Liver (tissue), 9 donors: ENCODE data around the gene ANKRD23. TPM values are rescaled to one million over a fixed set of nuclear protein-coding genes. Genes with fewer than 3 reads are reported as not detected.

Source experiments
- DNase-seq: peaks from one replicate; pipeline ENCODE4 v3.0.0-alpha.2; 2017; ENCODE audit warnings: low spot score
- H3K27ac ChIP-seq, 2 donors: one replicate each; pipeline ENCODE4 v1.7.0; 2013; ENCODE audit warnings: inconsistent platforms in 2 of 2, low read length in 2 of 2, control low read depth in 1 of 2, low read depth in 1 of 2, mild to moderate bottlenecking in 1 of 2
- H3K27me3 ChIP-seq, 4 donors: one replicate each; pipeline versions ENCODE4 v1.6.1 to v1.7.0; 2013; ENCODE audit warnings: low read length in 3 of 4, inconsistent platforms in 1 of 4, mild to moderate bottlenecking in 1 of 4, moderate library complexity in 1 of 4; ENCODE audit not compliant: control insufficient read depth in 4 of 4, insufficient read depth in 4 of 4
- H3K36me3 ChIP-seq, 4 donors: one replicate each; pipeline versions ENCODE4 v1.6.1 to v1.7.0; 2013; ENCODE audit warnings: low read length in 3 of 4, mild to moderate bottlenecking in 3 of 4, low read depth in 1 of 4, moderate library complexity in 1 of 4; ENCODE audit not compliant: control insufficient read depth in 4 of 4, insufficient read depth in 3 of 4
- H3K4me1 ChIP-seq, 4 donors: one replicate each; pipeline versions ENCODE4 v1.6.1 to v1.7.0; 2013; ENCODE audit warnings: low read length in 3 of 4, mild to moderate bottlenecking in 3 of 4, moderate library complexity in 1 of 4; ENCODE audit not compliant: control insufficient read depth in 4 of 4, insufficient read depth in 4 of 4
- H3K4me3 ChIP-seq, 3 donors: one replicate each; pipeline versions ENCODE4 v1.6.1 to v1.7.0; 2013; ENCODE audit warnings: low read length in 3 of 3, control low read depth in 1 of 3, low read depth in 1 of 3, mild to moderate bottlenecking in 1 of 3
- H3K9ac ChIP-seq, 2 donors: one replicate each; pipeline ENCODE4 v1.7.0; 2013; ENCODE audit warnings: low read length in 2 of 2, mild to moderate bottlenecking in 2 of 2, moderate library complexity in 2 of 2, control low read depth in 1 of 2, low read depth in 1 of 2
- H3K9me3 ChIP-seq, 4 donors: one replicate each; pipeline versions ENCODE4 v1.6.1 to v1.7.0; 2013; ENCODE audit warnings: low read length in 3 of 4; ENCODE audit not compliant: control insufficient read depth in 4 of 4
- EGR1 ChIP-seq, 2 donors: IDR thresholded peaks; 2 replicates each; pipeline ENCODE4 v1.6.1; 2016 to 2018; ENCODE audit warnings: antibody characterized with exemption in 2 of 2, low read depth in 2 of 2
- FOXA1 ChIP-seq: IDR thresholded peaks from 2 replicates; pipeline ENCODE4 v1.6.1; 2016; ENCODE audit warnings: antibody characterized with exemption
- FOXA2 ChIP-seq: IDR thresholded peaks from 2 replicates; pipeline ENCODE4 v1.6.1; 2016; ENCODE audit warnings: antibody characterized with exemption
- GABPA ChIP-seq, 2 donors: IDR thresholded peaks in 1 of 2; conservative IDR thresholded peaks in 1 of 2; 2 replicates each; pipeline ENCODE4 v1.6.1; 2016; ENCODE audit warnings: antibody characterized with exemption in 2 of 2, mild to moderate bottlenecking in 1 of 2, moderate library complexity in 1 of 2
- HNF4A ChIP-seq, 2 donors: conservative IDR thresholded peaks; 2 replicates each; pipeline ENCODE4 v1.6.1; 2016; ENCODE audit warnings: antibody characterized with exemption in 2 of 2, mild to moderate bottlenecking in 2 of 2
- JUND ChIP-seq, 2 donors: IDR thresholded peaks; 2 replicates each; pipeline ENCODE4 v1.6.1; 2016; ENCODE audit warnings: antibody characterized with exemption in 2 of 2
- NR2F2 ChIP-seq: IDR thresholded peaks from 2 replicates; pipeline ENCODE4 v1.6.1; 2016; ENCODE audit warnings: antibody characterized with exemption
- RAD21 ChIP-seq, 2 donors: IDR thresholded peaks; 2 replicates each; pipeline ENCODE4 v1.6.1; 2016; ENCODE audit warnings: antibody characterized with exemption in 2 of 2, mild to moderate bottlenecking in 2 of 2
- RXRA ChIP-seq, 2 donors: IDR thresholded peaks; 2 replicates each; pipeline ENCODE4 v1.6.1; 2017 to 2018; ENCODE audit warnings: antibody characterized with exemption in 2 of 2, mild to moderate bottlenecking in 1 of 2
- SP1 ChIP-seq: IDR thresholded peaks from 2 replicates; pipeline ENCODE4 v1.6.1; 2018; ENCODE audit warnings: antibody characterized with exemption, mild to moderate bottlenecking
- TAF1 ChIP-seq: conservative IDR thresholded peaks from 2 replicates; pipeline ENCODE4 v1.6.1; 2016; ENCODE audit warnings: antibody characterized with exemption, mild to moderate bottlenecking
- YY1 ChIP-seq: IDR thresholded peaks from 2 replicates; pipeline ENCODE4 v1.6.1; 2016; ENCODE audit warnings: antibody characterized with exemption, mild to moderate bottlenecking
- WGBS: extraction: QIAGEN DNeasy Blood & Tissue Kit; methylation state at CpG from one replicate; pipeline ENCODE4 v1.1.7; 2013; 5-methylcytosine and 5-hydroxymethylcytosine counted together
- polyA plus RNA-seq, 2 donors: library from polyadenylated mRNA; stranded (reverse) in 1 of 2; unstranded in 1 of 2; fragments of 200-250 nt in 1 of 2; fragments of >200 nt in 1 of 2; fragmentation: Nextera tagmentation in 1 of 2; extraction: Ambion mirVana in 1 of 2; gene quantifications; one replicate each; pipeline versions ENCODE4 v1.2.1 to v1.2.3, GENCODE V29; 2013 to 2015
- total RNA-seq, 2 donors: library from RNA; depleted of rRNA; stranded (reverse); fragments of >200 nt; gene quantifications; one replicate each; pipeline ENCODE4 v1.2.3, GENCODE V29; 2014
- TF ChIP-seq, protein P1 (sequence below): IDR thresholded peaks from 2 replicates; pipeline ENCODE4 v1.6.1; 2016; ENCODE audit warnings: antibody characterized with exemption
- TF ChIP-seq, protein P2 (sequence below): IDR thresholded peaks from 2 replicates; pipeline ENCODE4 v1.6.1; 2016; ENCODE audit warnings: antibody characterized with exemption, mild to moderate bottlenecking
- TF ChIP-seq, protein P3 (sequence below): IDR thresholded peaks from 2 replicates; pipeline ENCODE4 v1.6.1; 2016; ENCODE audit warnings: antibody characterized with exemption
- TF ChIP-seq, protein P4 (sequence below): fragments of 150-350 bp; IDR thresholded peaks from 2 replicates; pipeline ENCODE4 v1.5.1; 2017; ENCODE audit warnings: improper control_type of control experiment, low read depth, low read length; ENCODE audit not compliant: missing input control
- donor health status: healthy.
- donor health status: healthy.
- donor health status: healthy.
- donor health status: healthy.
- donor health status: healthy.

The ANKRD23 gene
- total and polyA plus RNA-seq, 4 donors = 0.82 to 4.2 (median 1.9) TPM

DNA sequence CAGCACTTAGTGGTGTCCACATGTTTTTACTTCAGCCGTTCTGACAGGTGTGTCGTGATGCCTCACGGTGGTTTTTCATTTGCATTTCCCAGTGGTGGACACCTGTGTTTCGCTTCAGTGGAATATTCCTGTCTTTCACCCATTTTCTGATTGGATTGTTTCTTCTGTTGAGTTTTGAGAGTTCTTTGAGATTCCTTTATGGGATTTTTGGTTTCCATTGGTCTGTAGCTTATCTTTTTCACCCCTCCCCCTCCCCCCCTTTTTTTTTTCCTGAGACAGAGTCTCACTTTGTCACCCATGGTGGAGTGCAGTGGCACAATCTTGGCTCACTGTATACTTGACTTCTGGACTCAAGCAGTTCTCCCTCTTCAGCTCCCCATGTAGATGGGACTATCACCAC lies 8.0 kb downstream of the ANKRD23 start:
- WGBS = 97% methylated on average over 4 of the region's 4 CpGs
- Histone ChIP-seq H3K9me3 (no peaks in the 10 kb centered on the region), H3K27ac (no peak overlapping the region), H3K9ac (no peak overlapping the region), H3K27me3 (no peaks in the 10 kb centered on the region), H3K36me3 (peaks cover 0 to 17% (median 6%) of the 10 kb centered on the region in 4 donors), H3K4me3 (no peak overlapping the region), H3K4me1 (peaks cover 15 to 32% (median 29%) of the 10 kb centered on the region in 4 donors)
- TF ChIP-seq YY1 (no peak), TAF1 (no peak), FOXA1 (no peak), JUND (IDR thresholded peaks at IDR 0.05) (no peak), RXRA (IDR thresholded peaks at IDR 0.05) (no peak), FOXA2 (no peak), EGR1 (IDR thresholded peaks at IDR 0.05; ENCODE audit: low read depth in 2 of 2) (no peak), NR2F2 (no peak)
- TF ChIP-seq, protein P1, sequence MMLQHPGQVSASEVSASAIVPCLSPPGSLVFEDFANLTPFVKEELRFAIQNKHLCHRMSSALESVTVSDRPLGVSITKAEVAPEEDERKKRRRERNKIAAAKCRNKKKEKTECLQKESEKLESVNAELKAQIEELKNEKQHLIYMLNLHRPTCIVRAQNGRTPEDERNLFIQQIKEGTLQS = no peak
- TF ChIP-seq, protein P2, sequence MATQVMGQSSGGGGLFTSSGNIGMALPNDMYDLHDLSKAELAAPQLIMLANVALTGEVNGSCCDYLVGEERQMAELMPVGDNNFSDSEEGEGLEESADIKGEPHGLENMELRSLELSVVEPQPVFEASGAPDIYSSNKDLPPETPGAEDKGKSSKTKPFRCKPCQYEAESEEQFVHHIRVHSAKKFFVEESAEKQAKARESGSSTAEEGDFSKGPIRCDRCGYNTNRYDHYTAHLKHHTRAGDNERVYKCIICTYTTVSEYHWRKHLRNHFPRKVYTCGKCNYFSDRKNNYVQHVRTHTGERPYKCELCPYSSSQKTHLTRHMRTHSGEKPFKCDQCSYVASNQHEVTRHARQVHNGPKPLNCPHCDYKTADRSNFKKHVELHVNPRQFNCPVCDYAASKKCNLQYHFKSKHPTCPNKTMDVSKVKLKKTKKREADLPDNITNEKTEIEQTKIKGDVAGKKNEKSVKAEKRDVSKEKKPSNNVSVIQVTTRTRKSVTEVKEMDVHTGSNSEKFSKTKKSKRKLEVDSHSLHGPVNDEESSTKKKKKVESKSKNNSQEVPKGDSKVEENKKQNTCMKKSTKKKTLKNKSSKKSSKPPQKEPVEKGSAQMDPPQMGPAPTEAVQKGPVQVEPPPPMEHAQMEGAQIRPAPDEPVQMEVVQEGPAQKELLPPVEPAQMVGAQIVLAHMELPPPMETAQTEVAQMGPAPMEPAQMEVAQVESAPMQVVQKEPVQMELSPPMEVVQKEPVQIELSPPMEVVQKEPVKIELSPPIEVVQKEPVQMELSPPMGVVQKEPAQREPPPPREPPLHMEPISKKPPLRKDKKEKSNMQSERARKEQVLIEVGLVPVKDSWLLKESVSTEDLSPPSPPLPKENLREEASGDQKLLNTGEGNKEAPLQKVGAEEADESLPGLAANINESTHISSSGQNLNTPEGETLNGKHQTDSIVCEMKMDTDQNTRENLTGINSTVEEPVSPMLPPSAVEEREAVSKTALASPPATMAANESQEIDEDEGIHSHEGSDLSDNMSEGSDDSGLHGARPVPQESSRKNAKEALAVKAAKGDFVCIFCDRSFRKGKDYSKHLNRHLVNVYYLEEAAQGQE = no peak
- TF ChIP-seq, protein P3, sequence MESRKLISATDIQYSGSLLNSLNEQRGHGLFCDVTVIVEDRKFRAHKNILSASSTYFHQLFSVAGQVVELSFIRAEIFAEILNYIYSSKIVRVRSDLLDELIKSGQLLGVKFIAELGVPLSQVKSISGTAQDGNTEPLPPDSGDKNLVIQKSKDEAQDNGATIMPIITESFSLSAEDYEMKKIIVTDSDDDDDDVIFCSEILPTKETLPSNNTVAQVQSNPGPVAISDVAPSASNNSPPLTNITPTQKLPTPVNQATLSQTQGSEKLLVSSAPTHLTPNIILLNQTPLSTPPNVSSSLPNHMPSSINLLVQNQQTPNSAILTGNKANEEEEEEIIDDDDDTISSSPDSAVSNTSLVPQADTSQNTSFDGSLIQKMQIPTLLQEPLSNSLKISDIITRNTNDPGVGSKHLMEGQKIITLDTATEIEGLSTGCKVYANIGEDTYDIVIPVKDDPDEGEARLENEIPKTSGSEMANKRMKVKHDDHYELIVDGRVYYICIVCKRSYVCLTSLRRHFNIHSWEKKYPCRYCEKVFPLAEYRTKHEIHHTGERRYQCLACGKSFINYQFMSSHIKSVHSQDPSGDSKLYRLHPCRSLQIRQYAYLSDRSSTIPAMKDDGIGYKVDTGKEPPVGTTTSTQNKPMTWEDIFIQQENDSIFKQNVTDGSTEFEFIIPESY = no peak
- TF ChIP-seq, protein P4, sequence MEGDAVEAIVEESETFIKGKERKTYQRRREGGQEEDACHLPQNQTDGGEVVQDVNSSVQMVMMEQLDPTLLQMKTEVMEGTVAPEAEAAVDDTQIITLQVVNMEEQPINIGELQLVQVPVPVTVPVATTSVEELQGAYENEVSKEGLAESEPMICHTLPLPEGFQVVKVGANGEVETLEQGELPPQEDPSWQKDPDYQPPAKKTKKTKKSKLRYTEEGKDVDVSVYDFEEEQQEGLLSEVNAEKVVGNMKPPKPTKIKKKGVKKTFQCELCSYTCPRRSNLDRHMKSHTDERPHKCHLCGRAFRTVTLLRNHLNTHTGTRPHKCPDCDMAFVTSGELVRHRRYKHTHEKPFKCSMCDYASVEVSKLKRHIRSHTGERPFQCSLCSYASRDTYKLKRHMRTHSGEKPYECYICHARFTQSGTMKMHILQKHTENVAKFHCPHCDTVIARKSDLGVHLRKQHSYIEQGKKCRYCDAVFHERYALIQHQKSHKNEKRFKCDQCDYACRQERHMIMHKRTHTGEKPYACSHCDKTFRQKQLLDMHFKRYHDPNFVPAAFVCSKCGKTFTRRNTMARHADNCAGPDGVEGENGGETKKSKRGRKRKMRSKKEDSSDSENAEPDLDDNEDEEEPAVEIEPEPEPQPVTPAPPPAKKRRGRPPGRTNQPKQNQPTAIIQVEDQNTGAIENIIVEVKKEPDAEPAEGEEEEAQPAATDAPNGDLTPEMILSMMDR = no peak
- no peak for DNase-seq

DNA sequence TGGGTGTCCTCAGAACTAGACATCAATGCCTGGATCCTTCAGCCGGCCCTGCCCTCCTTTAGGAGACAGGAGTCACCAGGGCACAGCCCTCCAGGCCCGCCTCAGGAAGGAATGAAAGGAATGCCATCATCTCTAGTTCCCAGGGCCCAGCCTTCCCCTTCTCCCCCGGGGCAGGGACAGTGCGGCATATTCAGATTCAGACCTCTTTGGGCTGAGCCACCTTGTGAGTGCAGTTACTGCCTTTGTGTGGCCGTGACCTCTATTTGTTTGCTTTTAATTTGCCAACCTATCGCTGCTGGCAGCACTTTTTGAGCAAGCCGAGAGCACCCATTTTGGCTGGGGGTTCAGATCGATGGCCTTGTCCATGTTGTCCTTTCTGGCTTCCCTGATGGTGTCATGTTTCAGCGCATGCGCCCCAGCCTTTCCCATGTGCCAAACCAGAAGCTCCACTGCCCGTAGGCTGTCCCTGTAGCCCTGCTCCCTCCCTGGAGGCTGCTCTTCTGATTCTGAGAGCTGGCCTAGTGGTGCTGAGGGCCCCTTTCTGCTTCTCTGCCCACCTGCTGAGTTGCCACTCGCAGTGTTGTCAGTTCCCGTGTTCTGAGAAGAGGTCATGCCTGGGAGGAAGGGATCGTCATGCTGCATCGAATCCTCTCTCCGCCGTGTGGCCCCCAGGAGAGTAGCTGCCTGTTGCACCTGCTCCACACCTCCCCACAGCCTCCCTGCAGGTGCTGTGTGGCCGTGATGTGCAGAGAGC lies 10.9 kb downstream of the ANKRD23 start:
- no peaks in the 10 kb centered on the region for H3K9me3 ChIP-seq
- peaks cover 15 to 43% (median 41%) of the 10 kb centered on the region in 4 donors for H3K4me1 ChIP-seq
- H3K27ac ChIP-seq = peak overlapping the region; percentile 29 to 55
- no peak overlapping the region for H3K9ac ChIP-seq
- peaks cover 5 to 34% (median 19%) of the 10 kb centered on the region in 4 donors for H3K36me3 ChIP-seq
- WGBS = 34% methylated on average over 18 of the region's 18 CpGs
- peak; percentile 69 for DNase-seq
- H3K27me3 ChIP-seq = no peaks in the 10 kb centered on the region
- no peak overlapping the region for H3K4me3 ChIP-seq
- TF ChIP-seq SP1 (peak; percentile 87), NR2F2 (peak; percentile 75), TAF1 (peak; percentile 74), RAD21 (IDR thresholded peaks at IDR 0.05) (peak; percentile 49 to 54), GABPA (IDR thresholded peaks at IDR 0.05 in 1 of 2, conservative IDR thresholded peaks at IDR 0.05 in 1 of 2) (no peak), FOXA1 (peak; percentile 71), RXRA (IDR thresholded peaks at IDR 0.05) (peak; percentile 91 to 93), EGR1 (IDR thresholded peaks at IDR 0.05; ENCODE audit: low read depth in 2 of 2) (peak in 1 of 2 donors; percentile 29), FOXA2 (peak; percentile 82), JUND (IDR thresholded peaks at IDR 0.05) (peak in 1 of 2 donors; percentile 65), YY1 (peak; percentile 99), HNF4A (conservative IDR thresholded peaks at IDR 0.05) (peak; percentile 65 to 84)
- TF ChIP-seq, protein P1 = peak; percentile 33
- TF ChIP-seq, protein P3 = peak; percentile 89
- TF ChIP-seq, protein P4 = no peak
